Panc1 (cell line): ENCODE results near the gene BIK. TPM values are rescaled to one million over a fixed set of nuclear protein-coding genes. Genes with fewer than 3 reads are reported as not detected.

Experiments used
- ATAC-seq: fragments of 200-7000 bp; cut with Tn5 transposase; 2 replicates; pipeline ENCODE4 v1.9.1; 2020; ENCODE audit warnings: mild to moderate bottlenecking, moderate library complexity
- BruUV-seq: library from RNA; stranded (reverse); fragments of 400-500 nt; replicated peaks from 2 replicates; lab custom pipeline; 2021; lab: Mats Ljungman, UMichigan
- CTCF ChIA-PET: fragments of 300-600 bp; sonication (Branson Sonifier 250); formaldehyde crosslinking; loops from one replicate; lab custom pipeline; 2022; ENCODE audit warnings: antibody characterized with exemption; lab: Charles Lee
- POLR2A ChIA-PET: fragments of 300-600 bp; sonication (Branson Sonifier 250); formaldehyde crosslinking; loops from one replicate; lab custom pipeline; 2022; ENCODE audit warnings: antibody characterized with exemption; lab: Charles Lee
- DNase-seq: peaks from one replicate; pipeline ENCODE4 v3.0.0-alpha.2; 2010; ENCODE audit warnings: low read depth, low spot score
- H3K27ac ChIP-seq: 2 replicates; pipeline ENCODE4 v1.5.1; 2011; ENCODE audit warnings: mild to moderate bottlenecking, low read length, inconsistent platforms
- H3K27me3 ChIP-seq: fragments of 200-500 bp; sonication (Bioruptor generic); 2 replicates; pipeline ENCODE4 v1.6.0; 2014; ENCODE audit warnings: low read length, inconsistent platforms; ENCODE audit not compliant: control insufficient read depth, insufficient read depth
- H3K36me3 ChIP-seq: fragments of 200-500 bp; sonication (Bioruptor generic); 2 replicates; pipeline ENCODE4 v1.5.1; 2014; ENCODE audit warnings: inconsistent platforms, mild to moderate bottlenecking, low read length, moderate library complexity; ENCODE audit not compliant: control insufficient read depth, insufficient read depth
- H3K4me1 ChIP-seq: 2 replicates; pipeline ENCODE4 v1.5.1; 2011; ENCODE audit warnings: inconsistent platforms, mild to moderate bottlenecking, low read length, moderate library complexity; ENCODE audit not compliant: control insufficient read depth, insufficient read depth
- H3K4me3 ChIP-seq, 2 experiments: 2 replicates each; pipeline ENCODE4 v1.5.1; 2011 to 2012; ENCODE audit warnings: low read depth in 2 of 2, low read length in 2 of 2, mild to moderate bottlenecking in 2 of 2, inconsistent platforms in 1 of 2, moderate library complexity in 1 of 2
- H3K9me3 ChIP-seq: fragments of 200-500 bp; sonication (Bioruptor generic); 2 replicates; pipeline ENCODE4 v1.5.1; 2014; ENCODE audit warnings: low read depth, mild to moderate bottlenecking, inconsistent platforms, low read length, moderate library complexity; ENCODE audit not compliant: control insufficient read depth, insufficient read depth
- POLR2AphosphoS5 ChIP-seq: IDR thresholded peaks from 2 replicates; pipeline ENCODE4 v1.6.1; 2012; ENCODE audit warnings: mild to moderate bottlenecking, low read depth, low read length, moderate library complexity
- REST ChIP-seq, 2 experiments: IDR thresholded peaks; 2 replicates each; pipeline ENCODE4 v1.6.1; 2011 to 2012; ENCODE audit warnings: low read depth in 2 of 2, control low read depth in 1 of 2, low read length in 1 of 2, mild to moderate bottlenecking in 1 of 2, moderate library complexity in 1 of 2; ENCODE audit not compliant: insufficient read depth in 1 of 2
- SIN3A ChIP-seq: IDR thresholded peaks from 2 replicates; pipeline ENCODE4 v1.6.1; 2012; ENCODE audit warnings: low read depth, mild to moderate bottlenecking, low read length, moderate library complexity, borderline replicate concordance; ENCODE audit not compliant: insufficient read depth
- TCF7L2 ChIP-seq: IDR thresholded peaks from 2 replicates; pipeline ENCODE4 v1.6.1; 2011; ENCODE audit warnings: mild to moderate bottlenecking, low read depth, low read length, inconsistent platforms
- in situ Hi-C: cut with HindIII; loops from 2 replicates; pipeline ENCODE4 v1.10.0; 2016; ENCODE audit warnings: low sequenced_read_pairs, low pct_unique_long_range_greater_than_20kb
- intact Hi-C: fragments of 100-400 bp; cut with micrococcal nuclease; formaldehyde crosslinking; loops from one replicate; pipeline ENCODE4 v1.10.0; 2022; ENCODE audit not compliant: unreplicated experiment
- total RNA-seq: library from RNA; stranded (reverse); gene quantifications from one replicate; pipeline ENCODE4 v1.2.1, GENCODE V29; 2021; ENCODE audit not compliant: unreplicated experiment
- TF ChIP-seq, protein P1 (sequence below): fragments of 450-650 bp; IDR thresholded peaks from 2 replicates; pipeline ENCODE4 v1.5.1; 2017; ENCODE audit warnings: mild to moderate bottlenecking

Gene BIK
- total RNA-seq, 1 experiment from 2014 or later = 0.18 TPM

DNA sequence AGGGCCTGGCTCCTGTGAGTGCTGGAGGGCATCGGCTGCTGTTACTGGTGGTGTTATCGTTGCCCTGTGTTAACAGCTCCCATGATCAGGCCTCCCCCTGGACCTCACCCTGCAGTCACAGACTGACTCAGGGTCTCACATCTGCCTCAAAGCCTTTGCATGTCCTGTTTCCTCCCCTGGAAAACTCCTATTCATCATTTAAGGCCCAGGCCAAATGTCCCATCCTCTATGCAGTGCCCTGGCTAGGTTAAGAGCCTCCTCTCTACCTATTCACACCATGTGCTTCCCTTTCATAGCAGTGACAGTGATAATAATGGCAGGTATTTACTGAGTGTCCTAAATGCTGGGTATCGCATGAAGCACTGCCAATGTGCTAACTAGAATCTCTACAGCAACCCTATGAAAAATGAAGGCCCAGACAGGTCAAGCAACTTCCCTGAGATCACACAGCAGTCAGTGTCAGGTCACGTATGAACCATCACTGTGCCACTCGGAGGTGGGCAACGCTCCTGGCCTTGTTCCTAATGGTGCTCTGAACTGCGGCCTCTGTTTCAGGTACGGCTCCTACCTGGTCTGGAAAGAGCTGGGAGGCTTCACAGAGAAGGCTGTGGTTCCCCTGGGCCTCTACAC is 50.1 kb downstream of the BIK start:
- Histone ChIP-seq H3K9me3 (no peaks in the 10 kb centered on the region), H3K27me3 (no peaks in the 10 kb centered on the region), H3K27ac (no peak overlapping the region), H3K36me3 (no peaks in the 10 kb centered on the region), H3K4me3 (no peak overlapping the region), H3K4me1 (no peaks in the 10 kb centered on the region)
- TF ChIP-seq, protein P1, sequence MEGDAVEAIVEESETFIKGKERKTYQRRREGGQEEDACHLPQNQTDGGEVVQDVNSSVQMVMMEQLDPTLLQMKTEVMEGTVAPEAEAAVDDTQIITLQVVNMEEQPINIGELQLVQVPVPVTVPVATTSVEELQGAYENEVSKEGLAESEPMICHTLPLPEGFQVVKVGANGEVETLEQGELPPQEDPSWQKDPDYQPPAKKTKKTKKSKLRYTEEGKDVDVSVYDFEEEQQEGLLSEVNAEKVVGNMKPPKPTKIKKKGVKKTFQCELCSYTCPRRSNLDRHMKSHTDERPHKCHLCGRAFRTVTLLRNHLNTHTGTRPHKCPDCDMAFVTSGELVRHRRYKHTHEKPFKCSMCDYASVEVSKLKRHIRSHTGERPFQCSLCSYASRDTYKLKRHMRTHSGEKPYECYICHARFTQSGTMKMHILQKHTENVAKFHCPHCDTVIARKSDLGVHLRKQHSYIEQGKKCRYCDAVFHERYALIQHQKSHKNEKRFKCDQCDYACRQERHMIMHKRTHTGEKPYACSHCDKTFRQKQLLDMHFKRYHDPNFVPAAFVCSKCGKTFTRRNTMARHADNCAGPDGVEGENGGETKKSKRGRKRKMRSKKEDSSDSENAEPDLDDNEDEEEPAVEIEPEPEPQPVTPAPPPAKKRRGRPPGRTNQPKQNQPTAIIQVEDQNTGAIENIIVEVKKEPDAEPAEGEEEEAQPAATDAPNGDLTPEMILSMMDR = no peak
- no peak for TF ChIP-seq SIN3A
- TF ChIP-seq REST (IDR thresholded peaks at IDR 0.05; ENCODE audit: insufficient read depth in 1 of 2, low read depth in 2 of 2, low read length in 1 of 2) = no peak
- no peak for TF ChIP-seq TCF7L2
- TF ChIP-seq POLR2AphosphoS5 = no peak
- no TSS peak for BruUV-seq
- intact Hi-C loops (no loop called here), in situ Hi-C loops (no loop called here)
- DNase-seq = no peak
- no peak for ATAC-seq
- POLR2A ChIA-PET = no interaction called here
- CTCF ChIA-PET = no interaction called here

DNA sequence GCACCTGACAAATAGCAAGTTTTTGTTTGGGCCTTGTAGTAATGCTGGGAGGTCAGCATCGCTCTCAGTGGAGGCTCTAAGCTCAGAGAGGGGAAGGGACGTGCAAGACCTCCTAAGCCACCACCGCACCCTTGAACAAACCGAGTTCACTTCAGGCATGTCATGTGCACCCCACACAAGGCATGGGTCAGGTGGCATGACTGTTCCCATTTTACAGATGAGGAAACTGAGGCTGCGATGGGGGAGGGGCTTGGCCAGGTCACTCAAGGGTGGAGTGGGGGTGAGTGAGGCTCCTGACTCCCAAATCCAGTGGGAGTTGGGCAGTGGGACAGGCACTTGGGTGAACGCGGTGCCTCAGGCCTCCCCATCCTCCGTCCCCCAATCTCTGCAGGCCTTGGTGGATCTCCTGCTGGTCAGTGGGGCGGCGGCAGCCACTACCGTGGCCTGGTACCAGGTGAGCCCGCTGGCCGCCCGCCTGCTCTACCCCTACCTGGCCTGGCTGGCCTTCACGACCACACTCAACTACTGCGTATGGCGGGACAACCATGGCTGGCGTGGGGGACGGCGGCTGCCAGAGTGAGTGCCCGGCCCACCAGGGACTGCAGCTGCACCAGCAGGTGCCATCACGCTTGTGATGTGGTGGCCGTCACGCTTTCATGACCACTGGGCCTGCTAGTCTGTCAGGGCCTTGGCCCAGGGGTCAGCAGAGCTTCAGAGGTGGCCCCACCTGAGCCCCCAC is 52.0 kb downstream of the BIK start:
- TF ChIP-seq TCF7L2 (no peak), POLR2AphosphoS5 (no peak), REST (IDR thresholded peaks at IDR 0.05; ENCODE audit: insufficient read depth in 1 of 2, low read depth in 2 of 2, low read length in 1 of 2) (no peak), SIN3A (no peak)
- TF ChIP-seq, protein P1 = no peak
- Histone ChIP-seq H3K4me3 (no peak overlapping the region), H3K27ac (no peak overlapping the region), H3K27me3 (no peaks in the 10 kb centered on the region), H3K36me3 (no peaks in the 10 kb centered on the region), H3K4me1 (no peaks in the 10 kb centered on the region), H3K9me3 (no peaks in the 10 kb centered on the region)
- no TSS peak for BruUV-seq
- in situ Hi-C loops (no loop called here), intact Hi-C loops (no loop called here)
- ChIA-PET CTCF (interaction anchor here (0.6 kb wide), 1 partner anchor 785 kb away, joined by 3 read pairs; no protein-coding TSS in a partner anchor), POLR2A (no interaction called here)
- ATAC-seq (no peak), DNase-seq (no peak)
